ENCODE measurements around the gene PRDM15. TPM values are rescaled to one million over a fixed set of nuclear protein-coding genes. Genes with fewer than 3 reads are reported as not detected.

PRDM15 gene
- total RNA-seq, 1 experiment from 2014 or later: 5.7 TPM

- no peaks in the 10 kb centered on the region for H3K9me3 Mint-ChIP-seq (ENCODE audit: unreplicated experiment)
- no TSS peak for BruUV-seq (replicated peaks)
- DNase-seq (ENCODE audit: unreplicated experiment): no peak
- H3K36me3 Mint-ChIP-seq (ENCODE audit: insufficient read depth, unreplicated experiment): peaks cover 4% of the 10 kb centered on the region
- TF ChIP-seq CTCF (IDR thresholded peaks at IDR 0.05; ENCODE audit: unreplicated experiment): no peak
- intact Hi-C loops (cut with micrococcal nuclease): no loop called here
- H3K27me3 Mint-ChIP-seq (ENCODE audit: insufficient read depth, unreplicated experiment): no peaks in the 10 kb centered on the region
- no peak overlapping the region for H3K27ac Mint-ChIP-seq (ENCODE audit: low read depth, unreplicated experiment)
- H3K4me1 Mint-ChIP-seq (ENCODE audit: insufficient read depth, unreplicated experiment): peaks cover 17% of the 10 kb centered on the region
- H3K4me3 Mint-ChIP-seq (ENCODE audit: unreplicated experiment): no peak overlapping the region
- ChIA-PET CTCF (no interaction called here), POLR2A (no interaction called here)
Observed at GRCh38 chr21:41923631-41924367, 44.7 kb upstream of the PRDM15 start.

GRCh38 chr21:41923186-41923585 is 44.0 kb upstream of the PRDM15 start:
- no TSS peak for BruUV-seq (replicated peaks)
- Mint-ChIP-seq H3K36me3 (ENCODE audit: insufficient read depth, unreplicated experiment) (peaks cover 7% of the 10 kb centered on the region), H3K4me1 (ENCODE audit: insufficient read depth, unreplicated experiment) (peaks cover 17% of the 10 kb centered on the region), H3K4me3 (ENCODE audit: unreplicated experiment) (no peak overlapping the region), H3K9me3 (ENCODE audit: unreplicated experiment) (no peaks in the 10 kb centered on the region), H3K27ac (ENCODE audit: low read depth, unreplicated experiment) (no peak overlapping the region), H3K27me3 (ENCODE audit: insufficient read depth, unreplicated experiment) (no peaks in the 10 kb centered on the region)
- intact Hi-C loops (cut with micrococcal nuclease): no loop called here
- POLR2A ChIA-PET: no interaction called here
- CTCF ChIA-PET: no interaction called here
- no peak for DNase-seq (ENCODE audit: unreplicated experiment)
- no peak for TF ChIP-seq CTCF (IDR thresholded peaks at IDR 0.05; ENCODE audit: unreplicated experiment)

- POLR2A ChIA-PET: interaction anchor here (0.6 to 1.4 kb wide), 2 partner anchors 22 to 41 kb away, joined by 3 read pairs; no protein-coding TSS in a partner anchor
- H3K36me3 Mint-ChIP-seq (ENCODE audit: insufficient read depth, unreplicated experiment): peaks cover 22% of the 10 kb centered on the region
- H3K4me1 Mint-ChIP-seq (ENCODE audit: insufficient read depth, unreplicated experiment): peaks cover 9% of the 10 kb centered on the region
- H3K9me3 Mint-ChIP-seq (ENCODE audit: unreplicated experiment): no peaks in the 10 kb centered on the region
- H3K4me3 Mint-ChIP-seq (ENCODE audit: unreplicated experiment): no peak overlapping the region
- no peak for DNase-seq (ENCODE audit: unreplicated experiment)
- no peaks in the 10 kb centered on the region for H3K27me3 Mint-ChIP-seq (ENCODE audit: insufficient read depth, unreplicated experiment)
- H3K27ac Mint-ChIP-seq (ENCODE audit: low read depth, unreplicated experiment): no peak overlapping the region
- TF ChIP-seq CTCF (IDR thresholded peaks at IDR 0.05; ENCODE audit: unreplicated experiment): no peak
- no TSS peak for BruUV-seq (replicated peaks)
- CTCF ChIA-PET: interaction anchor here (0.6 to 0.8 kb wide), 2 partner anchors 11 to 187 kb away, joined by 3 to 6 read pairs; no protein-coding TSS in a partner anchor
- intact Hi-C loops (cut with micrococcal nuclease): no loop called here
Observed at GRCh38 chr21:41921021-41921420, 41.9 kb upstream of the PRDM15 start.

- ChIA-PET POLR2A (interaction anchor here (0.6 to 1.4 kb wide), 2 partner anchors 22 to 40 kb away, joined by 3 read pairs; no protein-coding TSS in a partner anchor), CTCF (interaction anchor here (0.6 to 0.8 kb wide), 2 partner anchors 10 to 188 kb away, joined by 3 to 6 read pairs; no protein-coding TSS in a partner anchor)
- no peak for TF ChIP-seq CTCF (IDR thresholded peaks at IDR 0.05; ENCODE audit: unreplicated experiment)
- intact Hi-C loops (cut with micrococcal nuclease): no loop called here
- H3K4me1 Mint-ChIP-seq (ENCODE audit: insufficient read depth, unreplicated experiment): peaks cover 8% of the 10 kb centered on the region
- H3K9me3 Mint-ChIP-seq (ENCODE audit: unreplicated experiment): no peaks in the 10 kb centered on the region
- peaks cover 27% of the 10 kb centered on the region for H3K36me3 Mint-ChIP-seq (ENCODE audit: insufficient read depth, unreplicated experiment)
- no peak overlapping the region for H3K4me3 Mint-ChIP-seq (ENCODE audit: unreplicated experiment)
- no peak for DNase-seq (ENCODE audit: unreplicated experiment)
- BruUV-seq (replicated peaks): no TSS peak
- H3K27ac Mint-ChIP-seq (ENCODE audit: low read depth, unreplicated experiment): no peak overlapping the region
- no peaks in the 10 kb centered on the region for H3K27me3 Mint-ChIP-seq (ENCODE audit: insufficient read depth, unreplicated experiment)
Observed at GRCh38 chr21:41920476-41920875, 41.3 kb upstream of the PRDM15 start.

Measured in MCF 10A (cell line).